H9 (cell line): ENCODE measurements around the gene USP7. TPM values are rescaled to one million over a fixed set of nuclear protein-coding genes. Genes with fewer than 3 reads are reported as not detected.

Experiments
- DNase-seq: peaks from one replicate; pipeline ENCODE4 v3.0.0-alpha.2; 2017
- H2AFZ ChIP-seq: one replicate; pipeline ENCODE4 v1.6.1; 2013; ENCODE audit warnings: mild to moderate bottlenecking, low read length, control low read depth, moderate library complexity
- H2AK5ac ChIP-seq: 2 replicates; pipeline ENCODE4 v1.6.1; 2013; ENCODE audit warnings: low read length, control low read depth, mixed read lengths; ENCODE audit not compliant: insufficient read length
- H2BK120ac ChIP-seq: one replicate; pipeline ENCODE4 v1.6.1; 2013; ENCODE audit warnings: low read depth, mild to moderate bottlenecking, low read length, control low read depth, inconsistent platforms; ENCODE audit not compliant: poor library complexity, severe bottlenecking
- H2BK12ac ChIP-seq: 2 replicates; pipeline ENCODE4 v1.6.1; 2013; ENCODE audit warnings: low read length, control low read depth, mixed read lengths, low read depth; ENCODE audit not compliant: insufficient read length
- H2BK15ac ChIP-seq: 2 replicates; pipeline ENCODE4 v1.6.1; 2013; ENCODE audit warnings: low read depth, low read length, control low read depth
- H2BK20ac ChIP-seq: one replicate; pipeline ENCODE4 v1.6.1; 2013; ENCODE audit warnings: low read depth, mild to moderate bottlenecking, low read length, control low read depth, inconsistent platforms; ENCODE audit not compliant: poor library complexity, severe bottlenecking
- H2BK5ac ChIP-seq: 2 replicates; pipeline ENCODE4 v1.6.1; 2013; ENCODE audit warnings: low read length, control low read depth, mixed read lengths; ENCODE audit not compliant: insufficient read length
- H3K14ac ChIP-seq: 2 replicates; pipeline ENCODE4 v1.6.1; 2013; ENCODE audit warnings: low read length, control low read depth; ENCODE audit not compliant: insufficient read depth
- H3K18ac ChIP-seq: 2 replicates; pipeline ENCODE4 v1.6.1; 2013; ENCODE audit warnings: low read depth, mild to moderate bottlenecking, mixed read lengths, low read length, control low read depth; ENCODE audit not compliant: insufficient read length
- H3K23ac ChIP-seq: 2 replicates; pipeline ENCODE4 v1.6.1; 2013; ENCODE audit warnings: low read length, control low read depth, mixed read lengths, low read depth; ENCODE audit not compliant: insufficient read length
- H3K23me2 ChIP-seq: 2 replicates; pipeline ENCODE4 v1.6.1; 2013; ENCODE audit warnings: low read depth, mild to moderate bottlenecking, mixed read lengths, low read length, control low read depth; ENCODE audit not compliant: insufficient read length, poor library complexity, severe bottlenecking
- H3K27ac ChIP-seq: 2 replicates; pipeline ENCODE4 v1.5.1; 2013; ENCODE audit warnings: low read length, control low read depth, mixed read lengths, low read depth; ENCODE audit not compliant: insufficient read length
- H3K27me3 ChIP-seq: 2 replicates; pipeline ENCODE4 v1.6.1; 2013; ENCODE audit warnings: low read length, control low read depth, inconsistent platforms; ENCODE audit not compliant: insufficient read depth
- H3K4ac ChIP-seq: 2 replicates; pipeline ENCODE4 v1.6.1; 2013; ENCODE audit warnings: low read depth, mild to moderate bottlenecking, control low read depth, inconsistent platforms, low read length, moderate library complexity
- H3K4me1 ChIP-seq: 2 replicates; pipeline ENCODE4 v1.6.1; 2013; ENCODE audit warnings: low read length, control low read depth, inconsistent platforms; ENCODE audit not compliant: insufficient read depth
- H3K4me2 ChIP-seq: 2 replicates; pipeline ENCODE4 v1.6.1; 2013; ENCODE audit warnings: low read length, control low read depth, mixed read lengths; ENCODE audit not compliant: insufficient read length, insufficient read depth
- H3K56ac ChIP-seq: 2 replicates; pipeline ENCODE4 v1.6.1; 2013; ENCODE audit warnings: low read depth, mild to moderate bottlenecking, mixed read lengths, low read length, control low read depth; ENCODE audit not compliant: insufficient read length
- H3K79me1 ChIP-seq: 2 replicates; pipeline ENCODE4 v1.6.1; 2013; ENCODE audit warnings: low read depth, mild to moderate bottlenecking, moderate library complexity, low read length, control low read depth, inconsistent platforms; ENCODE audit not compliant: insufficient read depth, poor library complexity, severe bottlenecking
- H3K79me2 ChIP-seq: 2 replicates; pipeline ENCODE4 v1.6.1; 2013; ENCODE audit warnings: low read length, control low read depth, inconsistent platforms; ENCODE audit not compliant: insufficient read depth
- H3K9ac ChIP-seq: 2 replicates; pipeline ENCODE4 v1.6.1; 2013; ENCODE audit warnings: low read length, control low read depth, mixed read lengths; ENCODE audit not compliant: insufficient read length; ENCODE audit errors: extremely low read depth
- H3K9me3 ChIP-seq: one replicate; pipeline ENCODE4 v1.6.1; 2013; ENCODE audit warnings: low read depth, low read length, inconsistent platforms; ENCODE audit not compliant: control insufficient read depth
- H3T11ph ChIP-seq: one replicate; pipeline ENCODE4 v1.6.1; 2013; ENCODE audit warnings: mild to moderate bottlenecking, low read length, control low read depth, inconsistent platforms
- H4K20me1 ChIP-seq: one replicate; pipeline ENCODE4 v1.6.1; 2013; ENCODE audit not compliant: control insufficient read depth, insufficient read length, insufficient read depth
- H4K5ac ChIP-seq: 2 replicates; pipeline ENCODE4 v1.6.1; 2013; ENCODE audit warnings: low read depth, mild to moderate bottlenecking, mixed read lengths, low read length, control low read depth; ENCODE audit not compliant: insufficient read length
- H4K8ac ChIP-seq: replicated peaks from 2 replicates; pipeline ENCODE4 v1.6.1; 2013; ENCODE audit warnings: low read length, control low read depth, mixed read lengths, low read depth; ENCODE audit not compliant: insufficient read length
- H4K91ac ChIP-seq: 2 replicates; pipeline ENCODE4 v1.6.1; 2013; ENCODE audit warnings: low read depth, mild to moderate bottlenecking, moderate library complexity, mixed read lengths, low read length, control low read depth; ENCODE audit not compliant: insufficient read length
- H3K27ac Mint-ChIP-seq, 3 experiments: 2 replicates in 2 of 3; 3 replicates in 1 of 3; pipeline ENCODE4 v1.8.0; 2020 to 2021; ENCODE audit warnings: mixed read lengths in 3 of 3, mild to moderate bottlenecking in 1 of 3, moderate library complexity in 1 of 3
- H3K27me3 Mint-ChIP-seq: 2 replicates; pipeline ENCODE4 v1.8.0; 2021; ENCODE audit warnings: low read depth, mild to moderate bottlenecking, moderate library complexity, mixed read lengths
- H3K36me3 Mint-ChIP-seq, 3 experiments: 2 replicates in 2 of 3; 3 replicates in 1 of 3; pipeline ENCODE4 v1.8.0; 2020 to 2021; ENCODE audit warnings: low read depth in 3 of 3, mixed read lengths in 3 of 3; ENCODE audit not compliant: insufficient read depth in 1 of 3
- H3K4me1 Mint-ChIP-seq, 2 experiments: 2 replicates each; pipeline ENCODE4 v1.8.0; 2020; ENCODE audit warnings: mixed read lengths in 2 of 2
- H3K4me3 Mint-ChIP-seq, 2 experiments: 2 replicates in 1 of 2; 3 replicates in 1 of 2; pipeline ENCODE4 v1.8.0; 2020 to 2021; ENCODE audit warnings: mild to moderate bottlenecking in 2 of 2, mixed read lengths in 2 of 2, moderate library complexity in 1 of 2
- H3K9me3 Mint-ChIP-seq, 2 experiments: 2 replicates in 1 of 2; 3 replicates in 1 of 2; pipeline ENCODE4 v1.8.0; 2020; ENCODE audit warnings: mild to moderate bottlenecking in 2 of 2, mixed read lengths in 2 of 2, moderate library complexity in 1 of 2
- WGBS: extraction: QIAGEN DNeasy Blood & Tissue Kit; methylation state at CpG from one replicate; pipeline ENCODE4 v1.1.7; 2013; ENCODE audit warnings: missing lambda C conversion rate, low lambda C conversion rate, mixed read lengths; ENCODE audit not compliant: insufficient read length; ENCODE audit errors: extremely low coverage; 5-methylcytosine and 5-hydroxymethylcytosine counted together
- total RNA-seq: library from RNA; stranded (reverse); gene quantifications from 2 replicates; pipeline ENCODE4 v1.2.1, GENCODE V29; 2021
- TF ChIP-seq, protein P1 (sequence below): fragments of 200-600 bp; sonication (generic); conservative IDR thresholded peaks from 3 replicates; pipeline ENCODE4 v1.8.0; 2021; ENCODE audit warnings: antibody characterized with exemption, mild to moderate bottlenecking

USP7 gene
- total RNA-seq, 1 experiment from 2014 or later: 192 TPM

DNA sequence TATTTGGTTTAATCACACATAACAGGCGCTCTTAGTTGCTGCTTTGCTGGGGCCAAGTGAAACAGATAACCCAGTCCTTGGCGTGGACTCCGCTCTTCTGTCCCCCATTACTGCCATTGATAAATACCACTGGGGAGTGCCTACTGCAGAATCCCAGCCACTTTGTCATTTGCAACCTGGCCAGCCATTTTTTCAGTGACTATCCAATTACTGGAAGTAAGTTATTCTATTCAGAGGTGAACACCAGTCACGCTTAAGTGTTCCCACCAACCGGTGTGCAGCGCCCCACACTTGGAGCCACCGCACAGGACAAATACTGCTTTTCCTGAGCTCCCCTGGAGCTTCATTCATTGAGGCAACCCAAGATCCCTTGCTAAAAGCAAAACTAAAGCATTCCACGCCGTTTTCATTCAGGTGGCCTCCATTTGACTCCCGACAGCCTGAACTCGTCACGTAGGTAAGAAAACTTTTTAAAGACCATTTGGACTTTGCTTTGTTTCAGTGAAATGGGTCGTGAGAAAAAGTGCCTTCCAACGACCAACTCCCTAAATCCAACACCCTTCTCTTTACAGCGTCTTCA lies 1.8 kb downstream of the USP7 start:
- Mint-ChIP-seq H3K4me3 (peak overlapping the region; percentile 76 to 90), H3K4me1 (peaks cover 60 to 68% of the 10 kb centered on the region in 2 experiments), H3K9me3 (peaks cover 0 to 5% of the 10 kb centered on the region in 2 experiments; a peak in 1 of 5 replicates), H3K27me3 (peaks cover 16% of the 10 kb centered on the region), H3K36me3 (peaks cover 0 to 8% (median 0%) of the 10 kb centered on the region in 3 experiments; a peak in 3 of 7 replicates), H3K27ac (peak overlapping the region in 2 of 3 experiments; percentile 66 to 91; a peak in 5 of 7 replicates)
- Histone ChIP-seq H3K27ac (no peak overlapping the region), H2BK12ac (no peak overlapping the region), H4K91ac (no peak overlapping the region), H4K5ac (no peak overlapping the region), H2BK15ac (no peak overlapping the region), H3K4ac (no peak overlapping the region), H3K27me3 (no peaks in the 10 kb centered on the region), H4K20me1 (no peaks in the 10 kb centered on the region), H3T11ph (no peak overlapping the region), H2BK5ac (no peak overlapping the region), H3K23ac (no peak overlapping the region), H3K23me2 (peaks cover 19% of the 10 kb centered on the region), H3K4me1 (peaks cover 30% of the 10 kb centered on the region), H2BK20ac (no peak overlapping the region), H3K9ac (peak overlapping the region; percentile 72), H4K8ac (no peak overlapping the region), H3K14ac (peak overlapping the region; percentile 80; the same call in 1 of the 2 replicates), H2AK5ac (no peak overlapping the region), H3K18ac (peak overlapping the region; percentile 5), H2BK120ac (no peak overlapping the region), H3K56ac (no peak overlapping the region), H3K9me3 (no peaks in the 10 kb centered on the region), H2AFZ (no peak overlapping the region), H3K79me2 (peaks cover 54% of the 10 kb centered on the region; the same call in 1 of the 2 replicates), H3K4me2 (peak overlapping the region; percentile 89), H3K79me1 (peaks cover 4% of the 10 kb centered on the region)
- WGBS: no CpG with 5 or more reads among the region's 15 CpGs
- DNase-seq: no peak
- TF ChIP-seq, protein P1, sequence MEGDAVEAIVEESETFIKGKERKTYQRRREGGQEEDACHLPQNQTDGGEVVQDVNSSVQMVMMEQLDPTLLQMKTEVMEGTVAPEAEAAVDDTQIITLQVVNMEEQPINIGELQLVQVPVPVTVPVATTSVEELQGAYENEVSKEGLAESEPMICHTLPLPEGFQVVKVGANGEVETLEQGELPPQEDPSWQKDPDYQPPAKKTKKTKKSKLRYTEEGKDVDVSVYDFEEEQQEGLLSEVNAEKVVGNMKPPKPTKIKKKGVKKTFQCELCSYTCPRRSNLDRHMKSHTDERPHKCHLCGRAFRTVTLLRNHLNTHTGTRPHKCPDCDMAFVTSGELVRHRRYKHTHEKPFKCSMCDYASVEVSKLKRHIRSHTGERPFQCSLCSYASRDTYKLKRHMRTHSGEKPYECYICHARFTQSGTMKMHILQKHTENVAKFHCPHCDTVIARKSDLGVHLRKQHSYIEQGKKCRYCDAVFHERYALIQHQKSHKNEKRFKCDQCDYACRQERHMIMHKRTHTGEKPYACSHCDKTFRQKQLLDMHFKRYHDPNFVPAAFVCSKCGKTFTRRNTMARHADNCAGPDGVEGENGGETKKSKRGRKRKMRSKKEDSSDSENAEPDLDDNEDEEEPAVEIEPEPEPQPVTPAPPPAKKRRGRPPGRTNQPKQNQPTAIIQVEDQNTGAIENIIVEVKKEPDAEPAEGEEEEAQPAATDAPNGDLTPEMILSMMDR: no peak
